HS-5 (cell line): ENCODE measurements around the gene TRPT1.

Experiments
- DNase-seq: peaks from one replicate; pipeline ENCODE4 v3.0.0-alpha.2; 2012; ENCODE audit warnings: low read depth

TRPT1 gene

GRCh38 chr11:64208086-64208795, 17.7 kb downstream of the TRPT1 start:
- no peak for DNase-seq

DNA sequence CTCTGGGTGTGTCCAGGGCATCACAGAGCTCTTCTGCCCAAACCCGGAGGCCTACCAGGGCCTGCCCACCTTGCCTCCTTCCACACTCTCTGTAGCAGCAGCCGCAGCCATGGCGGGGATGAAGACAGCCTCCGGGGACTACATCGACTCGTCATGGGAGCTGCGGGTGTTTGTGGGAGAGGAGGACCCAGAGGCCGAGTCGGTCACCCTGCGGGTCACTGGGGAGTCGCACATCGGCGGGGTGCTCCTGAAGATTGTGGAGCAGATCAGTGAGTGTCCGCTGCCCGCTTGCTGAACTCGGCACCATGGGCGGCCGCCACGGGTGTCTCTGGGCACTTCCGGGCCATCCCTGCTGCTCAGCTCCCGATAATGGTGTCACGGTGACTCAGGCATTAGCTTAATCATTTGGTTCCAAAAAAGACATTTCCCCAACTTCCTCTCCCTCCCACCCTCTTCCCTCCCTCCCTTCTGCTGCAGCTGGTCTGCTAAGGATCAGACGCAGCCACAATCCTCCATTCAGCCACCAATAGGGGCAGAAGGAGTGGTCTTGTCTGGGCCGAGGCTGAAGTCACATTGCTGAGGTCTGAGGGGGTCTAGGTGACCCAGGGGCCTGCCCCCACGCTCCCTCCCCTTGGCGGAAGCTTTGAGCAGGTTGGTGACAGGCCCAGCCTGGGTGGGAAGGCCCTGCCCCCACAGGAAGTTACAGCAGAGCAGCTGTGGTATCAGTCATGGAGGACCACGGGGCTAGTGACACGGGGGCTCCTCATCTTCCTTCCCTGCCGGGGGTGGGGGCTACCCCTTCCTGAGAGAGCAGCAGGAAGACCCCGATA, 18.5 kb downstream of the TRPT1 start:
- DNase-seq, result no peak

- no peak for DNase-seq
These were observed 19.3 kb downstream of the TRPT1 start, which contains the start of gene FERMT3 for GRCh38 chr11:64206457-64207255. FERMT3 (plus strand) TSS chr11:64206721; CDS start chr11:64207365, 644 bp downstream.

DNA sequence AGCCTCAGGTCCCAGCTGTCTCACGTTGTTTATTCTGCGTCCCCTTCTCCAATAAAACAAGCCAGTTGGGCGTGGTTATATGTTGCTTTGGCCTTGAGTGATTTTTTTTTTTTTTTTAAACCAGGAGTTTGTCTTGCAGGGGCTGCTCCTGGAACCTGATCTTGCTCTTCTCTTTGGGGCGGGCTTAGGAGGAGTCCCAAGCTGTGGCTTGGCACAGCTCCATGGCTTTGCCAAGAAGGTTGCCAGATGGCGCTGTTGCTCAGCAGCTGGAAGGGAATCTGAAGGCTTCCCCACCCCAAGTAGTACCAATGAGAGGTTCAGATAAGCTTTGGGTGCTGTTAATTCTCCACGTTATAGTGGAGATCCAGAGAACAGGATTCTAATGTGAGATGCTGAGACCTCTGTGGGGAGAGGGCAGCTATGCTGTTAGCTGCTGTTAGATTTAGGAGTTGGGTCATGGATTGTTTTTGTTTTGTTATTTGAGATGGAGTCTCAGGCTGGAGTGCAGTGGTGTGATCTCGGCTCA, 21.5 kb downstream of the TRPT1 start:
- DNase-seq, result peak; percentile 68

- no peak for DNase-seq
These were observed 21.9 kb downstream of the TRPT1 start for GRCh38 chr11:64204080-64204440.

DNA sequence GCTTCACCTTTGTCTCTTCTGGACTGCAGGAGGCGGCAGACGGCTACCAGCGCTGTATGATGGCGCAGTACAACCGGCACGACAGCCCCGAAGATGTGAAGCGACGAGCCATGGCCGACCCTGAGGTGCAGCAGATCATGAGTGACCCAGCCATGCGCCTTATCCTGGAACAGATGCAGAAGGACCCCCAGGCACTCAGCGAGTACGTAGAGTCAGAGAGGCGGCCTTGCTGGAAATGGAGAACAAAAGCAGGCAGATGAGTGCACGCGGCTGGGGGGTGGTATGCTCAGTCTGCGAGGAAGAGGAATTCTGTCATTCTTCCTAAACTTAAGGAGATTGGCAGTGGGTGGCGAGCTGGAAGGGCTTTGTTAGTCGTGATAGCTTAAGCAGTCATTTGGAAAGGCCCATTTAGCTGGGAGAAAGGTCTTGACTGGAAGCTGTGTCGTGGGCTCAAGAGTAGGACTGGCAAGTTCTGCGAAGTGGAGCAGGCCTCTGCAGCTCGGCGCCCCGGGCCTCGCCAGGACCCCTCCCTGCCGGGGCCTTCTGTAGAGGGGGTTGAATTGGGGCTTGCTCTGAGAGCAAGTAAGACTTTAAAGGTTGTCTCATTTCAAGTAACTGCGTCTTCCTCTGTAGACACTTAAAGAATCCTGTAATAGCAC, 22.4 kb downstream of the TRPT1 start:
- DNase-seq, result no peak

GRCh38 chr11:64202992-64203391, 23.0 kb downstream of the TRPT1 start:
- no peak for DNase-seq

DNA sequence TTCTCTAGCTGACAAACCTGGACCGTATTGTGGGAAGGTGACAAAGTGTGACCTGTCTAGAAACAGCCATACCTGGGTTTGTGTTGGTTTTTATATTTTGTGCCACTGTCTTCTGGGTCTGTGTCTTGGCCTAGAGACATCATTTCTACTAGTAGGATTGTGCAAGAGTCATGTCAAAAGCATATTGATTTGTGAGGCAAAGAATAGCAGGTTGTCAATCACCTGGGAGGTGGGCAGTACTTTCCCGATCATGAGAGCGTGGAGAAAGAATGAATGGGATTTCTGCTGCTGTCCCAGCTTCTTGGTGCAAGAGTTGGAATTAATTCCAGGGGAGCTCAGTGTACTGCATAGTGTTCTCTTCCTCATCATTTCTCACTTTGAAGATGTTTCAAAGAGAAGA, 24.4 kb downstream of the TRPT1 start:
- no peak for DNase-seq

DNA sequence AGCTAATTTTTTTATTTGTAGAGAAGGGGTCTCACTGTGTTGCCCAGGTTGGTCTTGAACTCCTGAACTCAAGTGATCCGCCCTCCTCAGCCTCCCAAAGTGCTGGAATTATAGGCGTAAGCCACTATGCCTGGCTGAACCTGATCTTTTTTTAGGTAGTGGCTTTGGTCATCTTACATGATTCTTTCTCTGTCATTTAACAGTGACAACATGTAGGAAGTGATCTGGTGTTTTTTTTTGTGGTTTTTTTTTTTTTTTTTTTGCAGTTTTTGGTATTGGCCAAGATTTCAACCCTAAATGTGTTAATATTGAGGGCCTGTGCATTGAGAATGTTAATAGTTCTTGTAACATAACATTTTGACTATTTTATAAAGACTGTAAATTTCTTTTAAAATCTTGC, 27.5 kb downstream of the TRPT1 start:
- DNase-seq, result no peak

DNA sequence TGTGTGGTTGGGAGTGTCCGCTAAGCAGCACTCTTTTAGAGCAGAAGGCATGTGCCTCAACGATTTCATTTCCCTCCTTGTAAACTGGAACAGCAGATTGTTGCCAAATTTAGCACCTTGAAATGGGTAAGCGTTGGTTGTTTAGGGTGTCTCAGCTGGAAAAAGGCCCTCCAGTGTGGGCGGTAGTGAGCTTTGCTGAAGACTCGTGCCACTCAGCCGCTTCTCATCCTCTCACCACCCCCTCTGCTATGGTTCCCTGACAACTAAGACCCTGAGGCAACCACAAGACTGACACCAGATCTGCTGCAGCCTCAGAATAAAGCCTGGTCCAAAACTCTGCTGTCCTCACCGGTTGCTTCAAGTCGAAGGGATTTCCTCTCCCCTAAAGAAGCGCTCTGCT, 29.4 kb downstream of the TRPT1 start:
- DNase-seq, result no peak

DNA sequence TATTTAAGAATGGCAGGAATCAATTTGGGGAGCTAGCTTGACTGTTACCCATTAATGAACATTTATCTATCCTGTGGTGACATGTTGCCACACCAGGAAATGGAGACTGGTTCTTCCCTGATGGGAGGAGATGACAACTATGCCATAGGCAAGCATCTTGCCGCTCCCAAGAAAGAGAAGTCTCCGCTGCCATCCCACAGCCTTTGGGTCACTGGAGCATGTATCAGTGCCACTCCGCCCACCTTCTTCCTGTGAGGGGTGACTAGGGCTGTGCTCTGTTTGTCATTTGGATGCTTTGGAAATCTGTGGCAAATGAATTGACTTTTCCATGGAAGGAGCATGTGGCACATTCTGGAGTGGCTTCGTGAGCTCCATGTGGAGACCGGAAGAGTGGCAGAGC, 33.6 kb downstream of the TRPT1 start:
- DNase-seq, result no peak

GRCh38 chr11:64186492-64187165, 39.4 kb downstream of the TRPT1 start:
- DNase-seq, result no peak

GRCh38 chr11:64185693-64186491, 40.1 kb downstream of the TRPT1 start, which contains the start of gene STIP1:
STIP1 (plus strand) TSS chr11:64186171; CDS start chr11:64186262, 91 bp downstream.
- peak; percentile 100 for DNase-seq

DNA sequence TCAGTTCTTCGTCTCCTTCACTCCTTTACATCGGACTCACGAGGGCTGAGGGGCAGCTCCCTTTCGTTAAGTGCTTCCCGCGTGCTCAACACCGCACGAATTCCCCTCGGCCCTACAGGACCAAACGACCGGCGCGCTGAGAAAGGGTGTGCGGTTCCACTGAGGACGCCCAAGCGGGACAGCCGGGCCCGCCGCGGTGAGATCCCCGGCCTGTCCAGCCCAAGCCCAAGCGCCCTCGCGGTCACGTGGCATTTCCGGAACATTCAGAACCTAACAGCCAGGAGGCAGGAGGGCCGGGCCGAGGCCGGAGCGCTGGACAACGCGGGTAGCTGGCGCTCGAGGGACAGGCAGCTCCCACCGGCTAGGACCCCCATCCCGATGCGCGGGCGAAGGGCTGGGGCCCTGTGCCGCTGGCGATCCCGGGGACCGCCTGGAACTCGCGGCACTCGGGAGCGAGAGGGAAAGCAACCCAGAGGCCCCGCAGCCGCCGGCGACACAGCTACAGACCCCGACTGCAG, 40.8 kb downstream of the TRPT1 start:
- DNase-seq, result peak; percentile 59

GRCh38 chr11:64183890-64184289, 42.1 kb downstream of the TRPT1 start:
- no peak for DNase-seq

DNA sequence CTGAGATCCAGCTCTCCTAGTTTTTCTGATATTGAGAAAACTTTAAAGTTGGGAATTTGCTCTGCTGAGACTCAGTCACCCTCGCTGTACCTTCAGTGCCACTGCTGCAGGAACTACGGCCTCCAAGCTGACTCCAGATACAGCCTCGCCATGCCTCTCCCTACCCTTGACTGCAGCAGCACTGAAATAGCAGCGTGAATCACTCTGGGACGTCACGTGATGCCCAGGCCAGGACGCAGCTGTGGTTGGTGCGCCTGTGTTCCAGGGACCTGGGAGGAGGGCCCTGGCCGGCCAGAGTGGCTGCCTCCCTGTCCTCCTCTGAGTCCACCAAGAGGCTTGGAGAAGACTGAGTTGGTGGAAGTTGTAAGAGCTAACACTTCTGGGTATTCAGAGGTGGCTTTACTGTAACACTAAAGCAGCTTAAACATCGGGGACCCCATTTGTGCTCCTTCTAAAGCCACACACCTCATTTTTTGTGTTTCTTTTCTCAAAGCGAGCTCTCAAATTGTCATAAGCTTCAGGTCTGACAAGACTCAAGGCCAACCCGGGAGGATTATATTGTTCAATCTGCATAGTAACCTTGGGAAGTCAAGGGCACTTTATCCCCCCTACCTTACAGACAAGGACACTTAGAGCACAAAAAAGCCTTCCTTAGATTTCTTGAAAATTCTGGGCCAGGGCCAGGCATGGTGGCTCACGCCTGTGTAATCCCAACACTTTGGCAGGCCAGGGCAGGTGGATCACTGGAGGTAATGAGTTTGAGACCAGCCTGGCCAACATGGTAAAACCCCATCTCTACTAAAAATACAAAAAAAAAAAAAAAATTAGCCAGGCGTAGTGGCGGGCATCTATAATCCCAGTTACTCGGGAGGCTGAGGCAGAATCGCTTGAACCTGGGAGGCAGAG, 44.2 kb downstream of the TRPT1 start:
- peak; percentile 60 for DNase-seq

GRCh38 chr11:64180891-64181290, 45.1 kb downstream of the TRPT1 start:
- no peak for DNase-seq

DNA sequence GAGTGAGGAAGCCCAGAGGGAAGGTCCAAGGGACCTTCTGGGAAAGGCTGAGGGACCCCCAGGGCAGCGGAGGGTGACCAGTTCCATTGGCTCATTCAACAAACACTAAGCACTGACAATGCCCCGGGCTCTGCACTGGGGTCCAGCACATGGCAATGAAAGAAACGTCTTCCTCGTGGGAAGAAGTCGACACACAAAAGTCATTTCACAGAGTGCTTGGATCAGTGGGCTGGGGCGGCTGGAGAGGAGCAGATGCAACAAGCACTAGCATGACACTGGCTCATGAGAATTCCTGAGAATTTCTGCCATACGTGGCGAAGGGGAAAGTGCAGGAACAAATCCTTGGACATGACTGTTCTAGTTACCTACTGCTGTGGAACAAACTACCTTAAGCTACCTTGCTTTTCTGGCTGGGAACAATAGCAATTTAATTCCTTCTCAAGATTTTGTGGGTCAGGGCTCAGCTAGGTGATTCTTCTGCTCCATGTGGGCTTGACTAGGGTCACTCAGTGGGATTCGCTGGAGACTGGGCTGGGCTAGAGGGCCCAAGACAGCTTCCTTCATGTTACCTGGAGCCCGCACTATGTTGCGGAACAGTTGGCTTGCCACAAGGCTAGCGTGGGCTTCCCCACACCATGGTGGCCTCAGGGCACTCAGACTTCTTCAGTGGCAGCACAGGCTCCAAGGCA, 46.9 kb downstream of the TRPT1 start:
- DNase-seq, result no peak
